Kidney (tissue), 14 donors: Measurements from ENCODE around the gene C8G. TPM values are rescaled to one million over a fixed set of nuclear protein-coding genes. Genes with fewer than 3 reads are reported as not detected.

ENCODE experiments used
- DNase-seq, 5 donors: peaks; one replicate each; pipeline ENCODE4 v3.0.0-alpha.2; 2013 to 2020
- FAIRE-seq: peaks from 2 replicates; lab custom pipeline; 2012; peaks lifted over from hg19 to GRCh38; lab: Jason Lieb, UNC
- H3K27ac ChIP-seq, 2 donors: one replicate each; pipeline ENCODE4 v1.7.0; 2013; ENCODE audit warnings: low read depth in 2 of 2, low read length in 2 of 2, inconsistent platforms in 1 of 2
- H3K27me3 ChIP-seq: one replicate; pipeline ENCODE4 v1.7.1; 2013; ENCODE audit warnings: low read length, inconsistent platforms; ENCODE audit not compliant: control insufficient read depth, insufficient read depth
- H3K36me3 ChIP-seq, 3 donors: one replicate each; pipeline versions ENCODE4 v1.7.0 to v1.7.1; 2013; ENCODE audit warnings: low read length in 3 of 3, control low read depth in 1 of 3, inconsistent platforms in 1 of 3; ENCODE audit not compliant: insufficient read depth in 3 of 3, control insufficient read depth in 2 of 3
- H3K4me1 ChIP-seq, 3 donors: one replicate each; pipeline versions ENCODE4 v1.7.0 to v1.7.1; 2013; ENCODE audit warnings: low read length in 3 of 3, inconsistent platforms in 1 of 3, low read depth in 1 of 3; ENCODE audit not compliant: control insufficient read depth in 2 of 3, insufficient read depth in 2 of 3
- H3K4me3 ChIP-seq, 3 donors: one replicate each; pipeline versions ENCODE4 v1.7.0 to v1.8.1; 2013; ENCODE audit warnings: low read length in 3 of 3, control low read depth in 1 of 3, inconsistent platforms in 1 of 3
- H3K9ac ChIP-seq, 3 donors: one replicate each; pipeline versions ENCODE4 v1.7.0 to v1.7.1; 2013; ENCODE audit warnings: low read length in 3 of 3, control low read depth in 1 of 3, inconsistent platforms in 1 of 3
- H3K9me3 ChIP-seq, 3 donors: one replicate each; pipeline versions ENCODE4 v1.7.0 to v1.7.1; 2013; ENCODE audit warnings: low read length in 3 of 3, control low read depth in 1 of 3, inconsistent platforms in 1 of 3; ENCODE audit not compliant: control insufficient read depth in 2 of 3, insufficient read depth in 1 of 3
- intact Hi-C: fragments of 100-400 bp; cut with DNase I; formaldehyde crosslinking; loops from one replicate; pipeline ENCODE4 v1.11.1; 2022
- polyA plus RNA-seq: library from polyadenylated mRNA; stranded (reverse); fragments of 350-450 nt; fragmentation: Illumina TruSeq; extraction: RNeasy Lipid Tissue Mini Kit (QIAGEN cat#74804); gene quantifications from one replicate; pipeline ENCODE4 v1.2.3, GENCODE V29; 2014; ENCODE audit warnings: low read depth, low replicate concordance; ENCODE audit not compliant: insufficient read depth
- total RNA-seq: library from RNA; stranded (reverse); fragmentation: NEBNext Ultra II Directional; extraction: Animal tissue kit (Norgen Biotek cat#: 25700); gene quantifications from one replicate; pipeline ENCODE4 v1.2.1, GENCODE V29; 2021
- TF ChIP-seq, protein P1 (sequence below): IDR thresholded peaks from 3 replicates; pipeline ENCODE4 v1.5.1; 2012; ENCODE audit warnings: mild to moderate bottlenecking, moderate library complexity, borderline replicate concordance; ENCODE audit not compliant: insufficient read depth; ENCODE audit errors: extremely low read depth
- donor health status: control.
- donor health status: control.
- donor health status: control.
- donor health status: control.
- donor health status: control.
- donor health status: DM: yes; HTN: yes; CAD: no.
- donor health status: Normal renal cell carcinoma (clear cell type).

Gene C8G
- total and polyA plus RNA-seq, 2 donors from 2014 or later = 1.9 to 2.1 TPM

DNA sequence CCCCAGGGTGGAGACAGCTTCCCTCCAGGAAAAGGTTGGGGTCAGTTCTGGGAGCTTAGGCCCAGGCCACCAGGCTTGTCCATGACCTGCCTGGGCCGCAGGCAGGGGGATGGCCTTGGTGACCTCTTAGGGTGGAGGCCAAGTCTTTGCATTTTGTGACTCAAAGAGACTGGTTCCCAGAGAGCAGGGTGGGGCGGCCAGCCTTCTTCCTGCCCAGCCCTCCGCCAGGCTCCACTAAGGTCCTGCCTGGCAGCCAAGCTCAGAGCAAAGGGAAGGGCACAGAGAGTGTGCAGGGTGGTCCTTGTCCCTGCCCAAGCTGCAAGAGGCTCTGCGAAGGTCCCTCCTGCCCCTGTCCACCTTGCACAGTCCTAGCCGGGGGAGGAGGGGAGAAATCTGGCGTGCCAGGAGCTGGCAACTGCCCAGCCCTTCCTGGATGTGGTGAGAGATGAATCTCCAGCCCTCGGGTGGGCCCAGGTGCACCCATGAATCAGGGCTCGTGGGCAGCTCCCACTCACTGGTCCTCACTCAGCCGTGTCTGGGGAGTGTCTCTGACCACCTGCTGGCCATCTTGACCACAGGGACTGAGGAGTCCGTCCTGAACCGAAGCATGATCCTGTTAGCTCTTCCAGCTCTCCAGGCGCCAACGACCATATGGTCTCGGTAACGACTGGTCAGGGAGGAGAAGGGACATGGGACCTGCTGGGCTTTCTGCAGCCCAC is 29.9 kb downstream of the C8G start:
- intact Hi-C loops = no loop called here
- Histone ChIP-seq H3K9ac (no peak overlapping the region), H3K36me3 (no peaks in the 10 kb centered on the region), H3K4me3 (no peak overlapping the region), H3K4me1 (peaks cover 0 to 14% (median 0%) of the 10 kb centered on the region in 3 donors), H3K9me3 (no peaks in the 10 kb centered on the region), H3K27ac (peak overlapping the region in 1 of 2 donors; percentile 37), H3K27me3 (no peaks in the 10 kb centered on the region)
- TF ChIP-seq, protein P1, sequence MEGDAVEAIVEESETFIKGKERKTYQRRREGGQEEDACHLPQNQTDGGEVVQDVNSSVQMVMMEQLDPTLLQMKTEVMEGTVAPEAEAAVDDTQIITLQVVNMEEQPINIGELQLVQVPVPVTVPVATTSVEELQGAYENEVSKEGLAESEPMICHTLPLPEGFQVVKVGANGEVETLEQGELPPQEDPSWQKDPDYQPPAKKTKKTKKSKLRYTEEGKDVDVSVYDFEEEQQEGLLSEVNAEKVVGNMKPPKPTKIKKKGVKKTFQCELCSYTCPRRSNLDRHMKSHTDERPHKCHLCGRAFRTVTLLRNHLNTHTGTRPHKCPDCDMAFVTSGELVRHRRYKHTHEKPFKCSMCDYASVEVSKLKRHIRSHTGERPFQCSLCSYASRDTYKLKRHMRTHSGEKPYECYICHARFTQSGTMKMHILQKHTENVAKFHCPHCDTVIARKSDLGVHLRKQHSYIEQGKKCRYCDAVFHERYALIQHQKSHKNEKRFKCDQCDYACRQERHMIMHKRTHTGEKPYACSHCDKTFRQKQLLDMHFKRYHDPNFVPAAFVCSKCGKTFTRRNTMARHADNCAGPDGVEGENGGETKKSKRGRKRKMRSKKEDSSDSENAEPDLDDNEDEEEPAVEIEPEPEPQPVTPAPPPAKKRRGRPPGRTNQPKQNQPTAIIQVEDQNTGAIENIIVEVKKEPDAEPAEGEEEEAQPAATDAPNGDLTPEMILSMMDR = no peak
- DNase-seq = no peak
- no peak for FAIRE-seq

GRCh38 chr9:136975644-136976043 is 30.6 kb downstream of the C8G start:
- FAIRE-seq (no peak), DNase-seq (peak in 1 of 5 donors; percentile 34)

GRCh38 chr9:136977223-136977622 is 32.2 kb downstream of the C8G start, which contains the start of gene PTGDS:
TSS of gene PTGDS (plus strand) at chr9:136977504. CDS start at chr9:136977579, 75 bp downstream.
- DNase-seq (peak in 1 of 5 donors; percentile 87), FAIRE-seq (no peak)
- Histone ChIP-seq H3K4me1 (peaks cover 0 to 14% (median 0%) of the 10 kb centered on the region in 3 donors), H3K36me3 (no peaks in the 10 kb centered on the region), H3K27me3 (no peaks in the 10 kb centered on the region), H3K4me3 (peak within 1 kb of the TSS in 1 of 3 donors; percentile 41), H3K27ac (peak within 1 kb of the TSS; percentile 17 to 23), H3K9ac (no peak within 1 kb of the TSS), H3K9me3 (no peaks in the 10 kb centered on the region)
- intact Hi-C loops = no loop called here
- TF ChIP-seq, protein P1 = no peak

More at GRCh38 chr9:136975644-136976043, 30.6 kb downstream of the C8G start:
- H3K27ac ChIP-seq = no peak overlapping the region
- H3K9me3 ChIP-seq = no peaks in the 10 kb centered on the region
- intact Hi-C loops = no loop called here
- no peaks in the 10 kb centered on the region for H3K36me3 ChIP-seq
- TF ChIP-seq, protein P1 = no peak
- no peak overlapping the region for H3K4me3 ChIP-seq
- H3K9ac ChIP-seq = no peak overlapping the region
- no peaks in the 10 kb centered on the region for H3K27me3 ChIP-seq
- peaks cover 0 to 14% (median 0%) of the 10 kb centered on the region in 3 donors for H3K4me1 ChIP-seq
